Kasumi-1 (cell line): ENCODE measurements around the gene TCF7L2.

ENCODE experiments used
- DNase-seq, 2 experiments: peaks; one replicate each; lab custom pipeline; 2025; lab: John Stamatoyannopoulos, UW

The TCF7L2 gene

GRCh38 chr10:113177936-113178335, 227.9 kb downstream of the TCF7L2 start:
- no peak for DNase-seq

GRCh38 chr10:113178771-113179170, 228.7 kb downstream of the TCF7L2 start:
- no peak for DNase-seq

- peak; percentile 91 to 93 for DNase-seq
These were observed 229.2 kb downstream of the TCF7L2 start for GRCh38 chr10:113179265-113179664.

DNA sequence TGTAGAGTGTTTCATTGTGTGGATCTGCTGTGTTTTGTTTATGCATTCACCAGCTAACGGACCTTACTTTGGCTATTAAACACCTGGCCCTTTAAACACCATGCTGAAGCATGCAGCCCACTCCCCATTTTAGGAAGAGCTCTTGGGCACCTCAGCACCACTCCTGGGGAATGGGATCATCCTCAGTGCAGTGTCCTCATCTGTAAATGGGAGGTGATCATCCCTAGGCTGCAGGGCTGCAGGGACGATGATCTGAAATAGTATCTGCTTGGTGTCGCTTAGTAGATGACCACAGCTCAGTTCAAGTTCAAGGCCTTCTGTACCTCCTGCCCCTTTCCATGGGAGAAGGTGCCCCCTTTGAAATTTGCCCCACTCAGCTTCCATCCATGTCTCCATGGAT, 229.9 kb downstream of the TCF7L2 start:
- no peak for DNase-seq

- peak; percentile 31 to 43 for DNase-seq
These were observed 230.5 kb downstream of the TCF7L2 start for GRCh38 chr10:113180401-113181154.

- no peak for DNase-seq
These were observed 232.1 kb downstream of the TCF7L2 start for GRCh38 chr10:113182154-113182553.

GRCh38 chr10:113183573-113183972, 233.5 kb downstream of the TCF7L2 start:
- DNase-seq, result no peak

DNA sequence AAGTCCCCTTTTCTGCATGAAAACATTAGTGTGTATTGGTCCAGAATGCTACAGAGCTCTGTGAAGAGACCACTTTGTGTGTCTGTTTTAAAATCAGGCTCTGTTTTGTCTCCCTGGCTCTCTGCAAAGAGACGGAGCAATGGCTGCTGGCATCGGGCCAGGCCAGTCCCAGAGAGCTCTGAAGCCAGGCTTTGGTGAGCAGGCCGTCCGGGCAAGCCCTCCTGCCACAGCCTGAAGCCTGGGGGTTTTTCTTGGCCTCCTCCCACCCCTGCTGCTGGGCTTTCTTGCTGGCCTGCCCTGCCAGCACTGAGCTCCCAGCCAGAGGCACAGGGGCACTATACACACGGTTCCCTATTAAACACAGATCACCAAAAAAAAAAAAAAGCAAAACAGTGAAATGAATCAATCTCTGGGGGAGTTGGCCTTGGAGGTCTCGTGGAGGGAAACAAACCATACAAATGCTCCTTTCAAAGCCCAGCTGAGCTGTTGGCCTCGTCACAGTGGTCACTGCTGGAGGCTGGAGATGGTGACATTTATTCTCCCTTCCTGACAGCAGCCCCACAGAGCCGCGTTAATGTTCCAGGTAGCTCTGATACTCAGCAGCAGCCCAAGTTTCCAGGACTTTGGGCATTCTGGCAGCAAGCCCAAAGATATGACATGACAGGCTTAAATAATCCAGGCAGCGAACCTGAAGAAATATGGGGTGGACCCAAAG, 237.2 kb downstream of the TCF7L2 start:
- no peak for DNase-seq

- no peak for DNase-seq
These were observed 249.4 kb downstream of the TCF7L2 start for GRCh38 chr10:113199459-113199858.

- DNase-seq, result no peak
These were observed 252.0 kb downstream of the TCF7L2 start for GRCh38 chr10:113202011-113202410.

- no peak for DNase-seq
These were observed 257.9 kb downstream of the TCF7L2 start for GRCh38 chr10:113207924-113208323.

GRCh38 chr10:113213035-113213434, 263.0 kb downstream of the TCF7L2 start:
- DNase-seq, result no peak

GRCh38 chr10:113214331-113214730, 264.3 kb downstream of the TCF7L2 start:
- no peak for DNase-seq

DNA sequence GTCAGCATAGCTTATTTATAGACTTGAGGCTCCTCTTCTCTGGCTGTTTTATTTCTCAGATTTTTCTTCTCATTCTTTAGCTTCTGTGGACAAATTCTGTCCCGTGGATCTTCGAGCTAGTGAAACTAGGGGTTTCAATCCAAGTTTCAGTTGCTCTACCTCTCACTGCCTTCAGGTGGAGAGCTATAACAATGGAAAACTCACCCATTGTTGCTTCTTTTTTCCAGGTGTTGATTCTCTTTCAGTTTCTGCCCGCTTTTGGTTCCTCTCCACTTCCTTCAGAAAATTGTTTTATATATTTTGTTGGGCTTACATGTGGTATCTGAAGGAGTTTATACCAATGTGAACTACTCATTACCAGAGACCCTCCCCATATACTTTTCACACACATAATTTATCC, 266.1 kb downstream of the TCF7L2 start:
- DNase-seq, result no peak
